Neural cell (in vitro differentiated cells): ENCODE measurements around the gene FHIT. TPM values are rescaled to one million over a fixed set of nuclear protein-coding genes. Genes with fewer than 3 reads are reported as not detected.

Experiments
- H2AFZ ChIP-seq: fragments of 200-600, 300-800 bp; sonication (generic), shearing (Covaris generic); 2 replicates; pipeline ENCODE4 v1.6.0; 2014; ENCODE audit warnings: low read depth, mild to moderate bottlenecking, antibody characterized with exemption, low read length, moderate library complexity
- H3F3A ChIP-seq: fragments of 200-600 bp; shearing (Covaris generic); 2 replicates; pipeline ENCODE4 v1.6.1; 2016; ENCODE audit warnings: mild to moderate bottlenecking, moderate library complexity, mixed read lengths, antibody characterized with exemption, low read length; ENCODE audit not compliant: insufficient read depth, poor library complexity, severe bottlenecking
- H3K27ac ChIP-seq: fragments of 200-600, 300-800 bp; sonication (generic), shearing (Covaris generic); 2 replicates; pipeline ENCODE4 v1.5.1; 2014; ENCODE audit warnings: mild to moderate bottlenecking, low read length, moderate library complexity
- H3K27me3 ChIP-seq: fragments of 300-800, 200-600 bp; sonication (generic), shearing (Covaris generic); 2 replicates; pipeline ENCODE4 v1.6.0; 2014; ENCODE audit warnings: mild to moderate bottlenecking, low read depth, low read length, moderate library complexity; ENCODE audit not compliant: insufficient read depth
- H3K36me3 ChIP-seq: fragments of 300-800, 200-600 bp; sonication (generic), shearing (Covaris generic); 2 replicates; pipeline ENCODE4 v1.5.1; 2014; ENCODE audit warnings: mild to moderate bottlenecking, antibody characterized with exemption, low read length, moderate library complexity; ENCODE audit not compliant: insufficient read depth
- H3K4me2 ChIP-seq: fragments of 300-800, 200-600 bp; sonication (generic), shearing (Covaris generic); 2 replicates; pipeline ENCODE4 v1.6.0; 2014; ENCODE audit warnings: mild to moderate bottlenecking, low read length
- H3K4me3 ChIP-seq: fragments of 300-800, 200-600 bp; sonication (generic), shearing (Covaris generic); 2 replicates; pipeline ENCODE4 v1.5.1; 2014; ENCODE audit warnings: mild to moderate bottlenecking, low read length, moderate library complexity
- H3K79me2 ChIP-seq: fragments of 200-600 bp; shearing (Covaris generic); replicated peaks from 2 replicates; pipeline ENCODE4 v1.6.0; 2014; ENCODE audit warnings: mild to moderate bottlenecking, low read length, moderate library complexity; ENCODE audit not compliant: insufficient read depth
- H3K9ac ChIP-seq: fragments of 300-800, 200-600 bp; sonication (generic), shearing (Covaris generic); 2 replicates; pipeline ENCODE4 v1.6.1; 2016; ENCODE audit warnings: mild to moderate bottlenecking, low read length, mixed read lengths
- H3K9me2 ChIP-seq: fragments of 200-600 bp; shearing (Covaris generic); 2 replicates; pipeline ENCODE4 v1.6.1; 2016; ENCODE audit warnings: mild to moderate bottlenecking, low read length, mixed read lengths; ENCODE audit not compliant: insufficient read depth
- H3K9me3 ChIP-seq: fragments of 200-600, 300-800 bp; sonication (generic), shearing (Covaris generic); 2 replicates; pipeline ENCODE4 v1.6.1; 2016; ENCODE audit warnings: mild to moderate bottlenecking, mixed run types, low read length, moderate library complexity, mixed read lengths
- H4K20me1 ChIP-seq: fragments of 200-600 bp; shearing (Covaris generic); 2 replicates; pipeline ENCODE4 v1.6.1; 2016; ENCODE audit warnings: mild to moderate bottlenecking, mixed run types; ENCODE audit not compliant: insufficient read depth
- CTCF ChIP-seq: fragments of 450-650 bp; IDR thresholded peaks from 2 replicates; pipeline ENCODE4 v1.5.1; 2014; ENCODE audit warnings: antibody characterized with exemption, mild to moderate bottlenecking, moderate library complexity; ENCODE audit not compliant: poor library complexity, severe bottlenecking
- EP300 ChIP-seq: fragments of 450-650 bp; conservative IDR thresholded peaks from 2 replicates; pipeline ENCODE4 v1.6.1; 2014; ENCODE audit warnings: antibody characterized with exemption, mild to moderate bottlenecking, moderate library complexity; ENCODE audit not compliant: poor library complexity, severe bottlenecking
- EZH2 ChIP-seq: fragments of 200-600, 300-800 bp; shearing (Covaris generic), sonication (generic); IDR thresholded peaks from 2 replicates; pipeline ENCODE4 v1.6.1; 2014; ENCODE audit warnings: antibody characterized with exemption, low read length, borderline replicate concordance, mild to moderate bottlenecking; ENCODE audit not compliant: insufficient read depth, poor library complexity, severe bottlenecking
- MXI1 ChIP-seq: fragments of 450-650 bp; conservative IDR thresholded peaks from 2 replicates; pipeline ENCODE4 v1.6.1; 2014; ENCODE audit warnings: antibody characterized with exemption, mild to moderate bottlenecking; ENCODE audit not compliant: poor library complexity, severe bottlenecking
- POLR2AphosphoS5 ChIP-seq: IDR thresholded peaks from 2 replicates; pipeline ENCODE4 v1.6.1; 2012
- RAD21 ChIP-seq: fragments of 450-650 bp; conservative IDR thresholded peaks from 2 replicates; pipeline ENCODE4 v1.6.1; 2014; ENCODE audit warnings: antibody characterized with exemption, mild to moderate bottlenecking, moderate library complexity
- SMC3 ChIP-seq: fragments of 450-650 bp; conservative IDR thresholded peaks from 2 replicates; pipeline ENCODE4 v1.6.1; 2014; ENCODE audit warnings: antibody characterized with exemption, mild to moderate bottlenecking, moderate library complexity; ENCODE audit not compliant: poor library complexity
- TAF1 ChIP-seq: IDR thresholded peaks from 2 replicates; pipeline ENCODE4 v1.6.1; 2012; ENCODE audit warnings: low read depth
- polyA plus RNA-seq: library from polyadenylated mRNA; depleted of rRNA; stranded (reverse); fragments of >200 nt; gene quantifications from 2 replicates; pipeline ENCODE4 v1.2.3, GENCODE V29; 2014
- TF ChIP-seq, protein P1 (sequence below): IDR thresholded peaks from 2 replicates; pipeline ENCODE4 v1.6.1; 2012; ENCODE audit warnings: borderline replicate concordance

Gene FHIT
- polyA plus RNA-seq, 1 donor from 2014 or later, result not detected

DNA sequence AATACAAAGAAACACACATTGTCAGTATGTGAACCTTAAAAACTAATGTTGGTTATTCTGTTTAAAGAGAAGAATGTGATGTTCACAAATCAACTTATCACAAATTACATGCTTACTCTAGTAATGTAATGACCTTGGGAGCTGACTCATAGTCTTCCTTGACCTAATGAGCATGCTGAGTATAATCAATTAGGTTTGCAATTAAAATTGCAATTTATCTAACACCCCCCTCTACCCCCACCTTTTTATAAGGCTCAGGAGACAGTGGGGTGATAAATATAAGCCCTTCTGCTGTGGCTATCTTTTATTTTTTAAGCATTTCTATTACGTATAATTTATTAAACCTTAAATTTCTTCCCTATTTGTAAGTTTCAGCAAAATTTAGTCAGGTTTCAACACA is 1253.7 kb downstream of the FHIT start:
- Histone ChIP-seq H3K36me3 (no peaks in the 10 kb centered on the region), H3K9ac (no peak overlapping the region), H3K79me2 (no peaks in the 10 kb centered on the region), H3K27ac (no peak overlapping the region), H3K4me3 (no peak overlapping the region), H3F3A (no peaks in the 10 kb centered on the region), H3K9me3 (no peaks in the 10 kb centered on the region), H3K4me2 (no peak overlapping the region), H4K20me1 (no peaks in the 10 kb centered on the region), H2AFZ (no peak overlapping the region), H3K9me2 (no peaks in the 10 kb centered on the region), H3K27me3 (no peaks in the 10 kb centered on the region)
- no peak for TF ChIP-seq SMC3

- Histone ChIP-seq H3K9me2 (no peaks in the 10 kb centered on the region), H4K20me1 (no peaks in the 10 kb centered on the region), H3K4me2 (no peak overlapping the region), H3K36me3 (no peaks in the 10 kb centered on the region), H3K79me2 (no peaks in the 10 kb centered on the region), H3K4me3 (no peak overlapping the region), H3K27ac (no peak overlapping the region), H3K9ac (no peak overlapping the region), H3F3A (no peaks in the 10 kb centered on the region), H3K9me3 (no peaks in the 10 kb centered on the region), H2AFZ (no peak overlapping the region), H3K27me3 (no peaks in the 10 kb centered on the region)
- no peak for TF ChIP-seq SMC3
- TF ChIP-seq CTCF, result no peak
- TF ChIP-seq RAD21, result no peak
- TF ChIP-seq, protein P1, sequence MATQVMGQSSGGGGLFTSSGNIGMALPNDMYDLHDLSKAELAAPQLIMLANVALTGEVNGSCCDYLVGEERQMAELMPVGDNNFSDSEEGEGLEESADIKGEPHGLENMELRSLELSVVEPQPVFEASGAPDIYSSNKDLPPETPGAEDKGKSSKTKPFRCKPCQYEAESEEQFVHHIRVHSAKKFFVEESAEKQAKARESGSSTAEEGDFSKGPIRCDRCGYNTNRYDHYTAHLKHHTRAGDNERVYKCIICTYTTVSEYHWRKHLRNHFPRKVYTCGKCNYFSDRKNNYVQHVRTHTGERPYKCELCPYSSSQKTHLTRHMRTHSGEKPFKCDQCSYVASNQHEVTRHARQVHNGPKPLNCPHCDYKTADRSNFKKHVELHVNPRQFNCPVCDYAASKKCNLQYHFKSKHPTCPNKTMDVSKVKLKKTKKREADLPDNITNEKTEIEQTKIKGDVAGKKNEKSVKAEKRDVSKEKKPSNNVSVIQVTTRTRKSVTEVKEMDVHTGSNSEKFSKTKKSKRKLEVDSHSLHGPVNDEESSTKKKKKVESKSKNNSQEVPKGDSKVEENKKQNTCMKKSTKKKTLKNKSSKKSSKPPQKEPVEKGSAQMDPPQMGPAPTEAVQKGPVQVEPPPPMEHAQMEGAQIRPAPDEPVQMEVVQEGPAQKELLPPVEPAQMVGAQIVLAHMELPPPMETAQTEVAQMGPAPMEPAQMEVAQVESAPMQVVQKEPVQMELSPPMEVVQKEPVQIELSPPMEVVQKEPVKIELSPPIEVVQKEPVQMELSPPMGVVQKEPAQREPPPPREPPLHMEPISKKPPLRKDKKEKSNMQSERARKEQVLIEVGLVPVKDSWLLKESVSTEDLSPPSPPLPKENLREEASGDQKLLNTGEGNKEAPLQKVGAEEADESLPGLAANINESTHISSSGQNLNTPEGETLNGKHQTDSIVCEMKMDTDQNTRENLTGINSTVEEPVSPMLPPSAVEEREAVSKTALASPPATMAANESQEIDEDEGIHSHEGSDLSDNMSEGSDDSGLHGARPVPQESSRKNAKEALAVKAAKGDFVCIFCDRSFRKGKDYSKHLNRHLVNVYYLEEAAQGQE, result no peak
- no peak for TF ChIP-seq EZH2
- TF ChIP-seq POLR2AphosphoS5, result no peak
- no peak for TF ChIP-seq EP300
- no peak for TF ChIP-seq TAF1
- no peak for TF ChIP-seq MXI1
Measured at GRCh38 chr3:59996056-59996455, 1255.2 kb downstream of the FHIT start.

GRCh38 chr3:59995563-59995962 is 1255.7 kb downstream of the FHIT start:
- no peak overlapping the region for H3K4me2 ChIP-seq
- H3K4me3 ChIP-seq, result no peak overlapping the region
- no peak overlapping the region for H3K27ac ChIP-seq
- TF ChIP-seq CTCF, result no peak
- TF ChIP-seq TAF1, result no peak
- no peak for TF ChIP-seq MXI1
- no peak for TF ChIP-seq EZH2
- no peak for TF ChIP-seq SMC3
- no peak for TF ChIP-seq EP300
- no peak for TF ChIP-seq POLR2AphosphoS5
- no peak overlapping the region for H2AFZ ChIP-seq
- no peaks in the 10 kb centered on the region for H3K36me3 ChIP-seq
- no peaks in the 10 kb centered on the region for H3K79me2 ChIP-seq
- no peak overlapping the region for H3K9ac ChIP-seq
- no peaks in the 10 kb centered on the region for H3K27me3 ChIP-seq
- no peaks in the 10 kb centered on the region for H3F3A ChIP-seq
- no peaks in the 10 kb centered on the region for H3K9me2 ChIP-seq
- H3K9me3 ChIP-seq, result no peaks in the 10 kb centered on the region
- no peaks in the 10 kb centered on the region for H4K20me1 ChIP-seq
